HCEC 1CT (cell line): ENCODE data around the gene RAB40B.

Source experiments
- DNase-seq: peaks from one replicate; pipeline ENCODE4 v3.0.0-alpha.2; 2017

The RAB40B gene

GRCh38 chr17:82611140-82612058, 87.1 kb downstream of the RAB40B start:
- no peak for DNase-seq

GRCh38 chr17:82609655-82610054, 88.8 kb downstream of the RAB40B start:
- DNase-seq, result no peak

GRCh38 chr17:82608816-82609215, 89.7 kb downstream of the RAB40B start:
- no peak for DNase-seq

- DNase-seq, result no peak
Measured at GRCh38 chr17:82605939-82606600, 92.4 kb downstream of the RAB40B start.
